ENCODE results near the gene UGGT2.
"Not testable (repeated sequence)": the region's sequence is repeated elsewhere in the genome, so short reads cannot be mapped to it uniquely, and the experiment has no call there.

UGGT2 gene

DNA sequence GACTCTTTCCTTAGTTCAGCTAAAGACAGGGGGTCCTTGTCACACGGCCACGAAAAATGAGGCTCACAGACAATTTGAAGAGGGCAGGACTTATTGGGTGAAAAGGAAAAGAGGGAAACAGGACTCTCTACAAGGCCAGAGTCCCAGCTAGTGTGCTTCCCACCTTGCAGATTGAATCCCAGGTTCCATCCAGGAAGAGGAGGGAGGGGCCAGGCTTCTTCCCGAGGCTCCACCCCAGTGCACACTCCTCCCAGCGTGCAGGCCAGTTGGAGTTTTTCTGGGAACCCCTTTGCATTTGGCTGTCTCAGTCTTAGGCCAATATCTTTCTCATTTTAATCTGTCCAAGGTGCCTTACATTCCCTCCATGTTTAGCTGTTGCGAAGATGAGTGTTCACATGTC is 269.5 kb downstream of the UGGT2 start:
- no peaks in the 10 kb centered on the region for H3K27me3 ChIP-seq (ENCODE audit: control insufficient read depth, insufficient read depth, low read length)
- no peaks in the 10 kb centered on the region for H3K36me3 ChIP-seq (ENCODE audit: control insufficient read depth, insufficient read depth, low read length)
- no peak overlapping the region for H3K9ac ChIP-seq (ENCODE audit: low read length)
- no peaks in the 10 kb centered on the region for H3K9me3 ChIP-seq (ENCODE audit: control insufficient read depth, low read length)
- peaks cover 7% of the 10 kb centered on the region for H3K4me1 ChIP-seq (ENCODE audit: control insufficient read depth, insufficient read depth, low read length)
- H3K4me3 ChIP-seq (ENCODE audit: low read length): no peak overlapping the region

- not testable (repeated sequence) for H3K4me1 ChIP-seq (ENCODE audit: control insufficient read depth, insufficient read depth, low read length); H3K9ac ChIP-seq (ENCODE audit: low read length); H3K9me3 ChIP-seq (ENCODE audit: control insufficient read depth, low read length); H3K4me3 ChIP-seq (ENCODE audit: low read length); H3K36me3 ChIP-seq (ENCODE audit: control insufficient read depth, insufficient read depth, low read length); H3K27me3 ChIP-seq (ENCODE audit: control insufficient read depth, insufficient read depth, low read length)
Measured at GRCh38 chr13:95781940-95782339, 271.3 kb downstream of the UGGT2 start.

DNA sequence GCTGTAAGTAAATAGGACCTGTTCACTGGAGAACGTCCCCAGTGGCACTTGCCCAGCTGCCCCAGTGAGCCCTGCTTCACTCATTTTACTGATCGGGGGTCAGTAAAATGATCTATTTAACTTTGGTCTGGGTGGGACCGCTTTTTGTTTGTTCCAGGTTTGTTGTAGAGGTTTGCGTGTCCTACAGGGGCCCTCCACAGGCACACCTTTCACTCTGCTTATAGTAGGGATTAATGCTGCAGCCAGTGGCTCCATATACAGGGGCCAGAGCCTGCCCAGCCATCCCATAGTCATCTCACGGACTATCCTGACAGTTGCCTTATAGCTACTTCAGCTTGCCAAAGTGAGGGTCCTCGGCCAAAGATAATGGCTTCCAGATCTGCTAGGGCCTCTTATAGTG is 272.2 kb downstream of the UGGT2 start:
- Histone ChIP-seq H3K27me3 (ENCODE audit: control insufficient read depth, insufficient read depth, low read length) (no peaks in the 10 kb centered on the region), H3K9ac (ENCODE audit: low read length) (no peak overlapping the region), H3K9me3 (ENCODE audit: control insufficient read depth, low read length) (no peaks in the 10 kb centered on the region), H3K4me3 (ENCODE audit: low read length) (no peak overlapping the region), H3K4me1 (ENCODE audit: control insufficient read depth, insufficient read depth, low read length) (peaks cover 7% of the 10 kb centered on the region), H3K36me3 (ENCODE audit: control insufficient read depth, insufficient read depth, low read length) (no peaks in the 10 kb centered on the region)

DNA sequence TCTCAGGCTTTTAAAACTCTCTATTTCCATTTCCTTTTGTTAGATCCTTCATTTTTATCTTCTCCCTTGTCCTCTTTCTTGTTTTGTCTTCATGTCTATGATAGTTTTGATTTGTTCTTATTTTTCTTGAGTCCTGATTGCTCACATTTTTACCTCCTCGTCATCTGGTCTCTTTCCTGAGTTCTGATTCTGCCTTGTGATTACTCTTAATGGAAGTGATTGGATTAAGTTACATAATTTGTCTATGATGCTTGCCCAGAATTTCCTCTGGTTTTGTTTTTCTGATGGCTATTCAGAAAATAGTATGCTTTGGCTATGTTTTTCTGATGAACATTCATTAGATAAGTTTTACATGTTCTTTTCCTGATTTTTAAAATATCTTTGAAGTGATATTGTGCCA is 273.7 kb downstream of the UGGT2 start:
- Histone ChIP-seq H3K9ac (ENCODE audit: low read length) (no peak overlapping the region), H3K9me3 (ENCODE audit: control insufficient read depth, low read length) (no peaks in the 10 kb centered on the region), H3K36me3 (ENCODE audit: control insufficient read depth, insufficient read depth, low read length) (no peaks in the 10 kb centered on the region), H3K4me3 (ENCODE audit: low read length) (no peak overlapping the region), H3K4me1 (ENCODE audit: control insufficient read depth, insufficient read depth, low read length) (peaks cover 7% of the 10 kb centered on the region), H3K27me3 (ENCODE audit: control insufficient read depth, insufficient read depth, low read length) (no peaks in the 10 kb centered on the region)

- no peaks in the 10 kb centered on the region for H3K4me1 ChIP-seq (ENCODE audit: control insufficient read depth, insufficient read depth, low read length)
- no peaks in the 10 kb centered on the region for H3K9me3 ChIP-seq (ENCODE audit: control insufficient read depth, low read length)
- H3K9ac ChIP-seq (ENCODE audit: low read length): no peak overlapping the region
- H3K27me3 ChIP-seq (ENCODE audit: control insufficient read depth, insufficient read depth, low read length): no peaks in the 10 kb centered on the region
- H3K4me3 ChIP-seq (ENCODE audit: low read length): no peak overlapping the region
- H3K36me3 ChIP-seq (ENCODE audit: control insufficient read depth, insufficient read depth, low read length): no peaks in the 10 kb centered on the region
Measured at GRCh38 chr13:95771905-95772304, 281.3 kb downstream of the UGGT2 start.

DNA sequence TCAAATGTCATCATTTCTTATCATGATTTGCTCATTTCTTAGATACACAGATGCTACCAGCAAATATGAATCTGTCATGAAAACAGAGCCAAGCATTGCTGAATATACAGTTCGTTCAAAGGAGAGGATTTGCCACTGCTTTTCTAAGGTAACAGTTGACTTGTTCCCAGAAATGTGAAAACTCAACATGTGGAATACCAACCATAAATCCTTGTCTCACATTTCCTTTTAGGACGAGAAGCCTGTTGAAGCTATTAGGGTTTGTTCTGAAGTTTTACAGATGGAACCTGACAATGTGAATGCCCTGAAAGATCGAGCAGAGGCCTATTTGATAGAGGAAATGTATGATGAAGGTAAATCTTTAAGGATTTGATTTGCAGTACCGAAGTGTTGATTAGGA is 289.6 kb downstream of the UGGT2 start:
- H3K4me1 ChIP-seq (ENCODE audit: control insufficient read depth, insufficient read depth, low read length): no peaks in the 10 kb centered on the region
- no peaks in the 10 kb centered on the region for H3K27me3 ChIP-seq (ENCODE audit: control insufficient read depth, insufficient read depth, low read length)
- no peak overlapping the region for H3K9ac ChIP-seq (ENCODE audit: low read length)
- no peaks in the 10 kb centered on the region for H3K36me3 ChIP-seq (ENCODE audit: control insufficient read depth, insufficient read depth, low read length)
- no peak overlapping the region for H3K4me3 ChIP-seq (ENCODE audit: low read length)
- no peaks in the 10 kb centered on the region for H3K9me3 ChIP-seq (ENCODE audit: control insufficient read depth, low read length)

DNA sequence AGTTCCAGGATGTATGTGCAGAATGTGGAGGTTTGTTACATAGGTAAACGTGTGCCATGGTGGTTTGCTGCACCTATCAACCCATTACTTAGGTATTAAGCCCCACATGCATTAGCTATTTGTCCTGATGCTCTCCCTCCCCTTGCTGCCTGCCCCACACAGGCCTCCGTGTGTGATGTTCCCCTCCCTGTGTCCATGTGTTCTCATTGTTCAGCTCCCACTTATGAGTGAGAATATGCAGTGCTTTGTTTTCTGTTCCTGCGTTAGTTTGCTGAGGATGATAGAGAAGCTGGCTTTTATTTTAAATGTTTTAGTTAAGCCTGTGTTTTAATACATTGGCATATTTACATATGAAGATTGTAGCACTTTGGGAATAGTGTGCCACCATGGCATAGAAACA is 290.6 kb downstream of the UGGT2 start:
- H3K27me3 ChIP-seq (ENCODE audit: control insufficient read depth, insufficient read depth, low read length); H3K4me3 ChIP-seq (ENCODE audit: low read length); H3K4me1 ChIP-seq (ENCODE audit: control insufficient read depth, insufficient read depth, low read length); H3K9me3 ChIP-seq (ENCODE audit: control insufficient read depth, low read length); H3K36me3 ChIP-seq (ENCODE audit: control insufficient read depth, insufficient read depth, low read length); H3K9ac ChIP-seq (ENCODE audit: low read length): not testable (repeated sequence)

DNA sequence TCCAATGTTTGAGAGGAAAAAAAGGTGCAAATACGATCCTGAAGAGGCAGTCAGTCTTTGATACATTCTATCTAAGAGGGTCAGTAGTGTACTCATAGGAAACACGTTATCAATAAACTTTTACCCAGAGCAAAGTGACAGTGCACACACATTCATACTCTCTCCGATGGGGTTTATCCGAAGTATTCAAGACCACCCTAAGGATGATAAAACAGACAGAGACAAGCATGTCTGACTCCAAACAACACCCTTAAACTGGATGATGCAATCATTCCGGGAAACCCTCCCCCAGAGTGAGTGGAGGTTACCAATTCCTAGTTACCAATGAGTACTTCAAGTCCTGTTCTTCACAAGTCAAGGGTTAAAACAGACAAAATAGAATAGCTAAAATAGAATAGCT is 297.1 kb downstream of the UGGT2 start:
- Histone ChIP-seq H3K36me3 (ENCODE audit: control insufficient read depth, insufficient read depth, low read length) (no peaks in the 10 kb centered on the region), H3K9me3 (ENCODE audit: control insufficient read depth, low read length) (no peaks in the 10 kb centered on the region), H3K4me3 (ENCODE audit: low read length) (no peak overlapping the region)

GRCh38 chr13:95754069-95754468 is 299.1 kb downstream of the UGGT2 start:
- no peaks in the 10 kb centered on the region for H3K27me3 ChIP-seq (ENCODE audit: control insufficient read depth, insufficient read depth, low read length)
- H3K9me3 ChIP-seq (ENCODE audit: control insufficient read depth, low read length): no peaks in the 10 kb centered on the region
- no peak overlapping the region for H3K9ac ChIP-seq (ENCODE audit: low read length)
- H3K36me3 ChIP-seq (ENCODE audit: control insufficient read depth, insufficient read depth, low read length): no peaks in the 10 kb centered on the region
- H3K4me1 ChIP-seq (ENCODE audit: control insufficient read depth, insufficient read depth, low read length): no peaks in the 10 kb centered on the region
- no peak overlapping the region for H3K4me3 ChIP-seq (ENCODE audit: low read length)

More for the DNA sequence above, 297.1 kb downstream of the UGGT2 start:
- Histone ChIP-seq H3K9ac (ENCODE audit: low read length) (no peak overlapping the region), H3K27me3 (ENCODE audit: control insufficient read depth, insufficient read depth, low read length) (no peaks in the 10 kb centered on the region), H3K4me1 (ENCODE audit: control insufficient read depth, insufficient read depth, low read length) (no peaks in the 10 kb centered on the region)

- H3K9ac ChIP-seq (ENCODE audit: low read length): no peak overlapping the region
- no peaks in the 10 kb centered on the region for H3K36me3 ChIP-seq (ENCODE audit: control insufficient read depth, insufficient read depth, low read length)
- H3K27me3 ChIP-seq (ENCODE audit: control insufficient read depth, insufficient read depth, low read length): no peaks in the 10 kb centered on the region
- H3K4me1 ChIP-seq (ENCODE audit: control insufficient read depth, insufficient read depth, low read length): no peaks in the 10 kb centered on the region
- no peaks in the 10 kb centered on the region for H3K9me3 ChIP-seq (ENCODE audit: control insufficient read depth, low read length)
- no peak overlapping the region for H3K4me3 ChIP-seq (ENCODE audit: low read length)
Measured at GRCh38 chr13:95752677-95753076, 300.5 kb downstream of the UGGT2 start.
